K562 (cell line): ENCODE data around the gene HK1. TPM values are rescaled to one million over a fixed set of nuclear protein-coding genes. Genes with fewer than 3 reads are reported as not detected.
A peak's percentile ranks its signal among the peaks of the same experiment; 100 is the strongest.

ENCODE experiments used
- ATF4 ChIP-seq: fragments of 450-650 bp; formaldehyde crosslinking; IDR thresholded peaks from 2 replicates; pipeline ENCODE4 v1.4.0; 2022; ENCODE audit warnings: mild to moderate bottlenecking, moderate library complexity
- EP400 ChIP-seq: fragments of 450-650 bp; IDR thresholded peaks from 2 replicates; pipeline ENCODE4 v1.6.1; 2017; ENCODE audit warnings: antibody characterized with exemption, mild to moderate bottlenecking, moderate library complexity
- FOXJ2 ChIP-seq: fragments of 200-800 bp; sonication (Bioruptor generic); IDR thresholded peaks from 2 replicates; pipeline ENCODE4 v1.6.1; 2016; ENCODE audit warnings: missing genetic modification characterization, missing compliant biosample characterization
- FOXK1 ChIP-seq: sonication (generic); formaldehyde crosslinking; IDR thresholded peaks from 2 replicates; pipeline ENCODE4 v1.8.0; 2022; ENCODE audit warnings: missing genetic modification reagents, mild to moderate bottlenecking, borderline replicate concordance
- FOXK2 ChIP-seq, 2 experiments: fragments of 450-650 bp; IDR thresholded peaks in 1 of 2; conservative IDR thresholded peaks in 1 of 2; 2 replicates each; pipeline ENCODE4 v1.6.1; 2016; ENCODE audit warnings: low read depth in 2 of 2, mild to moderate bottlenecking in 1 of 2
- HEY1 ChIP-seq: fragments of 250-450 bp; sonication (Bioruptor Pico); IDR thresholded peaks from 2 replicates; pipeline ENCODE4 v1.5.0; 2020; ENCODE audit warnings: mild to moderate bottlenecking, moderate library complexity, borderline replicate concordance
- IRF9 ChIP-seq: fragments of 450-650 bp; IDR thresholded peaks from 2 replicates; pipeline ENCODE4 v1.6.1; 2016; ENCODE audit warnings: missing biosample characterization, missing genetic modification characterization
- JUND ChIP-seq, 2 experiments: IDR thresholded peaks; 2 replicates in 1 of 2; 3 replicates in 1 of 2; pipeline ENCODE4 v1.6.1; 2011; ENCODE audit warnings: borderline replicate concordance in 2 of 2, low read depth in 2 of 2, low read length in 2 of 2, improper control_type of control experiment in 1 of 2, missing biosample characterization in 1 of 2, missing genetic modification characterization in 1 of 2, missing genetic modification reagents in 1 of 2
- MCM5 ChIP-seq: fragments of 450-650 bp; IDR thresholded peaks from 2 replicates; pipeline ENCODE4 v1.6.1; 2016; ENCODE audit warnings: low read depth
- MXD1 ChIP-seq: fragments of 250-450 bp; sonication (Bioruptor Pico); IDR thresholded peaks from 2 replicates; pipeline ENCODE4 v1.8.0; 2021; ENCODE audit warnings: borderline replicate concordance, mild to moderate bottlenecking, moderate library complexity; ENCODE audit not compliant: poor library complexity, severe bottlenecking
- NFIX ChIP-seq: fragments of 250-450 bp; sonication (Bioruptor Pico); IDR thresholded peaks from 2 replicates; pipeline ENCODE4 v1.4.0; 2020; ENCODE audit warnings: low read depth, mild to moderate bottlenecking, moderate library complexity
- NFRKB ChIP-seq: fragments of 450-650 bp; IDR thresholded peaks from 2 replicates; pipeline ENCODE4 v1.6.1; 2016; ENCODE audit warnings: low read depth
- PCBP2 ChIP-seq: fragments of 200-400 bp; formaldehyde crosslinking; IDR thresholded peaks from 2 replicates; pipeline ENCODE4 v1.6.1; 2018; ENCODE audit warnings: low read length, low read depth, mild to moderate bottlenecking, moderate library complexity; ENCODE audit not compliant: poor library complexity, severe bottlenecking
- PTTG1 ChIP-seq: fragments of 450-650 bp; IDR thresholded peaks from 2 replicates; pipeline ENCODE4 v1.6.1; 2016; ENCODE audit warnings: low read depth, mild to moderate bottlenecking, missing genetic modification characterization, missing compliant biosample characterization
- RBM14 ChIP-seq: fragments of 200-400 bp; formaldehyde crosslinking; IDR thresholded peaks from 2 replicates; pipeline ENCODE4 v1.6.1; 2018; ENCODE audit warnings: low read depth, mild to moderate bottlenecking, low read length, moderate library complexity, borderline replicate concordance; ENCODE audit not compliant: insufficient read depth
- SIN3B ChIP-seq: fragments of 450-650 bp; IDR thresholded peaks from 2 replicates; pipeline ENCODE4 v1.6.1; 2017; ENCODE audit warnings: low read depth, mild to moderate bottlenecking, moderate library complexity
- SMAD1 ChIP-seq: fragments of 150-350 bp; IDR thresholded peaks from 2 replicates; pipeline ENCODE4 v1.6.1; 2014; ENCODE audit warnings: low read length, low read depth; ENCODE audit not compliant: partially characterized antibody
- THRB ChIP-seq: fragments of 450-650 bp; formaldehyde crosslinking; conservative IDR thresholded peaks from 2 replicates; pipeline ENCODE4 v1.4.0; 2022; ENCODE audit warnings: mild to moderate bottlenecking, missing genetic modification characterization
- UBTF ChIP-seq, 2 experiments: IDR thresholded peaks; 2 replicates each; pipeline ENCODE4 v1.6.1; 2012; ENCODE audit warnings: improper control_type of control experiment in 2 of 2, low read depth in 2 of 2, low read length in 2 of 2, borderline replicate concordance in 1 of 2
- ZNF133 ChIP-seq: fragments of 250-450 bp; sonication (Bioruptor Pico); IDR thresholded peaks from 2 replicates; pipeline ENCODE4 v1.4.0; 2020; ENCODE audit warnings: mild to moderate bottlenecking
- ZNF174 ChIP-seq: fragments of 250-450 bp; sonication (Bioruptor Pico); IDR thresholded peaks from 2 replicates; pipeline ENCODE4 v1.4.0; 2020; ENCODE audit warnings: mild to moderate bottlenecking
- ZSCAN32 ChIP-seq: fragments of 450-650 bp; formaldehyde crosslinking; IDR thresholded peaks from 2 replicates; pipeline ENCODE4 v1.4.0; 2020; ENCODE audit warnings: mild to moderate bottlenecking, moderate library complexity
- polyA plus RNA-seq, 8 experiments: library from polyadenylated mRNA; depleted of rRNA in 4 of 8; stranded (reverse) in 5 of 8; unstranded in 3 of 8; fragments of >200 nt; fragmentation: Nextera tagmentation in 2 of 8; fragmentation: Illumina TruSeq in 1 of 8; extraction: Ambion mirVana in 2 of 8; extraction: Trizol in 1 of 8; gene quantifications; 2 replicates each; pipeline versions ENCODE4 v1.2.1 to v1.2.3, GENCODE V29; 2011 to 2014; ENCODE audit warnings: inconsistent platforms in 1 of 8, missing spikeins in 1 of 8
- total RNA-seq, 7 experiments: library from RNA; depleted of rRNA in 6 of 7; stranded (reverse); fragments of >200 nt in 6 of 7; fragmentation: Illumina TruSeq in 2 of 7; extraction: Trizol in 2 of 7; gene quantifications; 2 replicates each; pipeline versions ENCODE4 v1.2.1 to v1.2.3, GENCODE V29; 2011 to 2021; ENCODE audit warnings: low replicate concordance in 1 of 7

The HK1 gene
- total and polyA plus RNA-seq, 9 of the 15 experiments (the other 6 are each of a cell fraction or from before 2014, with no cell fraction given) = 29.2 to 444 (median 193) TPM

GRCh38 chr10:69269761-69270160 lies 8.5 kb upstream of the HK1 start (continued):
- 0 out of 2 replicates have a peak, but pooled peaks have one; percentile 35 for TF ChIP-seq IRF9 (tag)
- no peak for TF ChIP-seq RBM14
- TF ChIP-seq PCBP2 = no peak
- TF ChIP-seq ZSCAN32 = 0 out of 2 replicates have a peak, but pooled peaks have one; percentile 35
- TF ChIP-seq UBTF (IDR thresholded peaks at IDR 0.05; ENCODE audit: borderline replicate concordance in 1 of 2, low read depth in 2 of 2, low read length in 2 of 2) = no peak
- TF ChIP-seq MCM5 = no peak
- TF ChIP-seq ATF4 (CRISPR knock-in tag) = peak; percentile 73
- no peak for TF ChIP-seq SIN3B
- 0 out of 2 replicates have a peak, but pooled peaks have one; percentile 47 for TF ChIP-seq PTTG1 (tag)
- no peak for TF ChIP-seq NFRKB
- no peak for TF ChIP-seq ZNF133 (CRISPR knock-in tag)
- no peak for TF ChIP-seq HEY1 (CRISPR knock-in tag)
- peak; percentile 62; the same call in 1 of the 2 replicates for TF ChIP-seq JUND (IDR thresholded peaks at IDR 0.05; ENCODE audit: borderline replicate concordance, low read depth, low read length)
- no peak for TF ChIP-seq JUND (tag; IDR thresholded peaks at IDR 0.05; ENCODE audit: borderline replicate concordance, low read depth, low read length)
- no peak for TF ChIP-seq FOXK2 (conservative IDR thresholded peaks at IDR 0.05 in 1 of 2, IDR thresholded peaks at IDR 0.05 in 1 of 2; ENCODE audit: low read depth in 2 of 2)
- TF ChIP-seq ZNF174 (CRISPR knock-in tag) = no peak
- TF ChIP-seq NFIX (CRISPR knock-in tag) = no peak
- no peak for TF ChIP-seq MXD1 (CRISPR knock-in tag)
- no peak for TF ChIP-seq THRB (CRISPR knock-in tag)
- TF ChIP-seq SMAD1 = no peak
- TF ChIP-seq EP400 = 0 out of 2 replicates have a peak, but pooled peaks have one; percentile 21
- no peak for TF ChIP-seq FOXJ2 (tag)
- TF ChIP-seq FOXK1 (CRISPR knock-in tag) = no peak
